Trophoblast cell (in vitro differentiated cells and primary cell): ENCODE results near the gene ATP2C2.
A peak's percentile ranks its signal among the peaks of the same experiment; 100 is the strongest.

Experiments
- DNase-seq, 2 donors: peaks; one replicate each; pipeline ENCODE4 v3.0.0-alpha.2; 2016
- H2AFZ ChIP-seq: 2 replicates; pipeline ENCODE4 v1.6.1; 2013; ENCODE audit warnings: low read length, moderate library complexity, mild to moderate bottlenecking; ENCODE audit not compliant: insufficient read depth, poor library complexity
- H2AK5ac ChIP-seq: 2 replicates; pipeline ENCODE4 v1.6.1; 2013; ENCODE audit warnings: mild to moderate bottlenecking, low read length
- H2BK120ac ChIP-seq: 2 replicates; pipeline ENCODE4 v1.6.1; 2013; ENCODE audit warnings: low read length, mild to moderate bottlenecking, moderate library complexity; ENCODE audit not compliant: insufficient read depth, poor library complexity
- H2BK12ac ChIP-seq: 2 replicates; pipeline ENCODE4 v1.6.1; 2013; ENCODE audit warnings: mild to moderate bottlenecking, low read length, moderate library complexity
- H2BK5ac ChIP-seq: 2 replicates; pipeline ENCODE4 v1.6.1; 2013; ENCODE audit warnings: low read length, low read depth, moderate library complexity, mild to moderate bottlenecking; ENCODE audit not compliant: poor library complexity
- H3K14ac ChIP-seq: 2 replicates; pipeline ENCODE4 v1.6.1; 2013; ENCODE audit warnings: mild to moderate bottlenecking, low read length
- H3K18ac ChIP-seq: 2 replicates; pipeline ENCODE4 v1.6.1; 2013; ENCODE audit warnings: mild to moderate bottlenecking, low read length
- H3K23ac ChIP-seq: 2 replicates; pipeline ENCODE4 v1.6.1; 2013; ENCODE audit warnings: low read length
- H3K27ac ChIP-seq: 2 replicates; pipeline ENCODE4 v1.5.1; 2013; ENCODE audit warnings: low read depth, mild to moderate bottlenecking, inconsistent platforms, low read length, moderate library complexity
- H3K27me3 ChIP-seq: 2 replicates; pipeline ENCODE4 v1.6.1; 2013; ENCODE audit warnings: inconsistent platforms, mild to moderate bottlenecking, low read length, moderate library complexity; ENCODE audit not compliant: insufficient read depth
- H3K36me3 ChIP-seq, 2 experiments: 1 replicate in 1 of 2; 2 replicates in 1 of 2; pipeline ENCODE4 v1.6.1; 2013; ENCODE audit warnings: low read length in 2 of 2, mild to moderate bottlenecking in 2 of 2, moderate library complexity in 1 of 2; ENCODE audit not compliant: insufficient read depth in 2 of 2, control insufficient read depth in 1 of 2
- H3K4ac ChIP-seq: 2 replicates; pipeline ENCODE4 v1.6.1; 2013; ENCODE audit warnings: low read depth, mild to moderate bottlenecking, low read length, moderate library complexity
- H3K4me1 ChIP-seq, 2 experiments: 1 replicate in 1 of 2; 2 replicates in 1 of 2; pipeline ENCODE4 v1.6.1; 2013; ENCODE audit warnings: low read length in 2 of 2, mild to moderate bottlenecking in 2 of 2, moderate library complexity in 1 of 2; ENCODE audit not compliant: insufficient read depth in 2 of 2, control insufficient read depth in 1 of 2
- H3K4me2 ChIP-seq: 2 replicates; pipeline ENCODE4 v1.6.1; 2013; ENCODE audit warnings: inconsistent platforms, mild to moderate bottlenecking, low read length, moderate library complexity
- H3K4me3 ChIP-seq: 2 replicates; pipeline ENCODE4 v1.5.1; 2013; ENCODE audit warnings: mild to moderate bottlenecking, low read depth, low read length, inconsistent platforms
- H3K79me1 ChIP-seq: one replicate; pipeline ENCODE4 v1.6.1; 2013; ENCODE audit warnings: low read length
- H3K79me2 ChIP-seq: 2 replicates; pipeline ENCODE4 v1.6.1; 2013; ENCODE audit warnings: low read length, mild to moderate bottlenecking; ENCODE audit not compliant: control insufficient read depth, insufficient read depth, poor library complexity
- H3K9ac ChIP-seq: 2 replicates; pipeline ENCODE4 v1.6.1; 2013; ENCODE audit warnings: mild to moderate bottlenecking, low read length
- H3K9me3 ChIP-seq: 2 replicates; pipeline ENCODE4 v1.6.1; 2013; ENCODE audit warnings: low read depth, mild to moderate bottlenecking, control low read depth, inconsistent platforms, low read length; ENCODE audit not compliant: insufficient read depth
- H4K12ac ChIP-seq: 2 replicates; pipeline ENCODE4 v1.6.1; 2013; ENCODE audit warnings: low read depth, mild to moderate bottlenecking, low read length, moderate library complexity
- H4K8ac ChIP-seq: 2 replicates; pipeline ENCODE4 v1.6.1; 2013; ENCODE audit warnings: low read depth, mild to moderate bottlenecking, low read length, moderate library complexity
- H4K91ac ChIP-seq: one replicate; pipeline ENCODE4 v1.6.1; 2013; ENCODE audit warnings: low read depth, mild to moderate bottlenecking, low read length, moderate library complexity
- WGBS: extraction: QIAGEN DNeasy Blood & Tissue Kit; methylation state at CpG from one replicate; pipeline ENCODE4 v1.1.7; 2013; ENCODE audit warnings: missing lambda C conversion rate; ENCODE audit not compliant: insufficient read length, insufficient coverage; ENCODE audit errors: extremely low coverage; 5-methylcytosine and 5-hydroxymethylcytosine counted together

The ATP2C2 gene

DNA sequence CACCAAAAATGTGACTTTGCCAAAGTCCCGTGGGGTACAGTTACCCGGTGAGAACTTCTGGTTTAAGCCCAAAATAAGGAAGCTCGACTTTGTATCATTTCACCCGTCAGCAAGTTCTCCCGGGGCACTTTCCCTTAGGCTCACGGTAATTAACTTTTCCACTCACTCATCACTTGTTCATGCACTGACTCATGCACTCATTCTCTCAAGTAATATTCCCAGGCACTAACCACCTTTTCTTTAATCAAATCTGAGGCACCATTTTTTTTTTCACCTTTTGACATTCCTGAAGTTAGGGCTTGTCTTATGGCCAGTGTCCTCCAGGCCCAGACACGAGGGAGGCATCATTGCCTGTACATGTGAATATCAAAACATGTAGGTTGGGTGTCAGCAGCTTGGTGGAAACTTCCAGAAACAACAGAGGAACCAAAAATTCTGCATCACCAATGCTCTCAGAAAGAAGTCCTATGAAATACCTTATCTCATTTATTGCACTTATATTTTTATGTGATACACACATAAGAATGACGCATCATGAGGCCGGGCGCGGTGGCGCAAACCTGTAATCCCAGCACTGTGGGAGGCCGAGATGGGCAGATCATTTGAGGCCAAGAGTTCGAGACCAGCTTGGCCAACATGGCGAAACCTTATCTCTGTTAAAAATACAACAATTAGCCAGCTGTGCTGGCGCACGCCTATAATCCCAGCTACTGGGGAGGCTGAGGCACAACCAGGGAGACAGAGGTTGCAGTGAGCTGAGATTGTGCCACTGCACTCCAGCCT lies 36.1 kb upstream of the ATP2C2 start:
- no peaks in the 10 kb centered on the region for H3K9me3 ChIP-seq
- H2BK12ac ChIP-seq: no peak overlapping the region
- no peak overlapping the region for H3K4ac ChIP-seq
- no peak overlapping the region for H3K27ac ChIP-seq
- no peak overlapping the region for H2AFZ ChIP-seq
- H3K9ac ChIP-seq: no peak overlapping the region
- H4K12ac ChIP-seq: no peak overlapping the region
- no peak overlapping the region for H3K18ac ChIP-seq
- no peak overlapping the region for H4K91ac ChIP-seq
- no peaks in the 10 kb centered on the region for H3K79me1 ChIP-seq
- H3K36me3 ChIP-seq: no peaks in the 10 kb centered on the region
- H3K14ac ChIP-seq: no peak overlapping the region
- H3K23ac ChIP-seq: no peak overlapping the region
- no peak overlapping the region for H3K4me2 ChIP-seq
- no peaks in the 10 kb centered on the region for H3K27me3 ChIP-seq
- no peak overlapping the region for H2BK5ac ChIP-seq
- H3K4me3 ChIP-seq: no peak overlapping the region
- H2AK5ac ChIP-seq: no peak overlapping the region
- no peaks in the 10 kb centered on the region for H3K79me2 ChIP-seq
- WGBS: no CpG with 5 or more reads among the region's 17 CpGs
- H2BK120ac ChIP-seq: no peak overlapping the region
- H3K4me1 ChIP-seq: no peaks in the 10 kb centered on the region
- peak; percentile 47 to 81 for DNase-seq
- no peak overlapping the region for H4K8ac ChIP-seq

DNA sequence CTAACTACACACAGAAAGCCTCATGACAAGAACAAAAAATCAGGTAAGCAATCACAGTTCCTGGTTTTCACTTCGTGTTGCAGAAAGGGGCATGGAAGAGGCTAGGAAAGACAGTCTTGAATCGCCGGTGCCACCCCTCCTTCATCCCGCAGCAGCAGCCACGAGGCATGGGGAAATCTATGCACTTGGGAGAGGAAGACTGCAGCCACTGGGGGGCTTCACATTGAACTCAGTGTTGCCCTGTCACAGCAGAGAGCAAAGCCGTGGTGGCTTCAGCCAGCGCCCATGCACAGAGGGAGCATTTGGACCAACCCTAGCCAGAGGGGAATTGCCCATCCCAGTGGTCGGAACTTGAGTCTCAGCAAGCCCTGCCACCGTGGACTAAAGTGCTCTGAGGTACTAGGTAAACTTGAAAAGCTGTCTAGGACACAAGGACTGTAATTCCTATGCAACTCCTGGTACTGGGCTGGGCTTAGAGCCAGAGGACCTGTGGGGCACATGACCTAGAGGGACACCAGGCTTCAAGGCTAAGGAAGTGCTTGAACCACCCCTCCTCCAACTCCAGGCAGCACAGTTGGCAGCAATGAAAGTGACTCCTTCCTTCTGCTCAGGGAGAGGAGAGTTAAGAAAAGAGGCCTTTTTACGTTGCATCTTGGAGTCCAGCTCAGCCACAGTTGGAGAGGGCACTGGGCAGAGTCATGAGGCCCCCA lies 35.2 kb upstream of the ATP2C2 start:
- H2BK120ac ChIP-seq: no peak overlapping the region
- no peak overlapping the region for H3K18ac ChIP-seq
- no peaks in the 10 kb centered on the region for H3K79me2 ChIP-seq
- H3K4me2 ChIP-seq: no peak overlapping the region
- no peaks in the 10 kb centered on the region for H3K4me1 ChIP-seq
- no peak overlapping the region for H2AK5ac ChIP-seq
- no peaks in the 10 kb centered on the region for H3K79me1 ChIP-seq
- H3K4ac ChIP-seq: no peak overlapping the region
- H4K12ac ChIP-seq: no peak overlapping the region
- DNase-seq: no peak
- no peak overlapping the region for H4K91ac ChIP-seq
- H2BK12ac ChIP-seq: no peak overlapping the region
- H3K27me3 ChIP-seq: no peaks in the 10 kb centered on the region
- no peak overlapping the region for H3K9ac ChIP-seq
- no peak overlapping the region for H2BK5ac ChIP-seq
- WGBS: no CpG with 5 or more reads among the region's 10 CpGs
- no peak overlapping the region for H3K23ac ChIP-seq
- H3K27ac ChIP-seq: no peak overlapping the region
- no peak overlapping the region for H4K8ac ChIP-seq
- H3K4me3 ChIP-seq: no peak overlapping the region
- H3K36me3 ChIP-seq: no peaks in the 10 kb centered on the region
- H2AFZ ChIP-seq: no peak overlapping the region
- H3K14ac ChIP-seq: no peak overlapping the region
- no peaks in the 10 kb centered on the region for H3K9me3 ChIP-seq

DNA sequence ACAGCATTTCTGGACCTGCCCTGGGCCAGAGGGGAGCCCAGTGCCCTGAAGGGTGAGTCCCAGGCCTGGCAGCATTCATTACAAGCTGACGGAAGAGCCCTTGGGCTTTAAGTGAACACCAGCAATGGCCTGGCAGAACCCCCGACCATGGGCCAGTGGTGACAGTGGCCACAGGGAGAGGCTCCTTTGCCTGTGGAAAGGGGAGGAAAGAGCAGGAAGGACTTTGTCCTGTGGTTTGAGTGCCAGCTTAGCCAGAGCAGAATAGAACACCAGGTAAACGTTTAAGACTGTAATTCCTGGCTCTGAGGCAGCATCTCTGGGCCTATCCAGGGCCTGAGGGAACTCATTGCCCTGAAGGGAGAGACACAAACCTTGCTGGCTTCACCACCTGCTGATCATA lies 34.3 kb upstream of the ATP2C2 start:
- H3K36me3 ChIP-seq: no peaks in the 10 kb centered on the region
- peak in 1 of 2 donors; percentile 28 for DNase-seq
- H4K91ac ChIP-seq: no peak overlapping the region
- H3K4me3 ChIP-seq: peak overlapping the region; percentile 53
- no peak overlapping the region for H4K8ac ChIP-seq
- no peak overlapping the region for H2AK5ac ChIP-seq
- H4K12ac ChIP-seq: no peak overlapping the region
- H3K18ac ChIP-seq: no peak overlapping the region
- H3K14ac ChIP-seq: no peak overlapping the region
- WGBS: no CpG with 5 or more reads among the region's 3 CpGs
- no peak overlapping the region for H3K9ac ChIP-seq
- no peak overlapping the region for H2BK5ac ChIP-seq
- no peaks in the 10 kb centered on the region for H3K4me1 ChIP-seq
- no peak overlapping the region for H2BK12ac ChIP-seq
- H3K4me2 ChIP-seq: no peak overlapping the region
- no peak overlapping the region for H3K4ac ChIP-seq
- H2BK120ac ChIP-seq: no peak overlapping the region
- no peak overlapping the region for H2AFZ ChIP-seq
- H3K23ac ChIP-seq: no peak overlapping the region
- H3K27me3 ChIP-seq: no peaks in the 10 kb centered on the region
- no peaks in the 10 kb centered on the region for H3K9me3 ChIP-seq
- H3K79me2 ChIP-seq: no peaks in the 10 kb centered on the region
- no peaks in the 10 kb centered on the region for H3K79me1 ChIP-seq
- H3K27ac ChIP-seq: no peak overlapping the region

- Histone ChIP-seq H2BK120ac (no peak overlapping the region), H3K27ac (no peak overlapping the region), H3K9me3 (no peaks in the 10 kb centered on the region), H4K12ac (no peak overlapping the region), H3K14ac (no peak overlapping the region), H3K4me1 (no peaks in the 10 kb centered on the region), H2BK12ac (no peak overlapping the region), H3K4me3 (peak overlapping the region; percentile 53), H3K23ac (no peak overlapping the region), H2BK5ac (no peak overlapping the region), H2AK5ac (no peak overlapping the region), H2AFZ (no peak overlapping the region), H4K91ac (no peak overlapping the region), H3K4ac (no peak overlapping the region), H3K18ac (no peak overlapping the region), H3K9ac (no peak overlapping the region), H3K79me1 (no peaks in the 10 kb centered on the region), H3K36me3 (no peaks in the 10 kb centered on the region), H3K79me2 (no peaks in the 10 kb centered on the region), H3K27me3 (no peaks in the 10 kb centered on the region), H3K4me2 (no peak overlapping the region), H4K8ac (no peak overlapping the region)
- no CpG with 5 or more reads among the region's 1 CpG for WGBS
- no peak for DNase-seq
Observed at GRCh38 chr16:84334482-84334881, 33.9 kb upstream of the ATP2C2 start.
